BJ (cell line): ENCODE results near the gene EID3. TPM values are rescaled to one million over a fixed set of nuclear protein-coding genes. Genes with fewer than 3 reads are reported as not detected.
"Not testable (repeated sequence)": the region's sequence is repeated elsewhere in the genome, so short reads cannot be mapped to it uniquely, and the experiment has no call there.

Experiments
- CTCF ChIA-PET: fragments of 350-600 bp; formaldehyde crosslinking; extraction: SDS; loops from one replicate; lab custom pipeline; 2021; ENCODE audit warnings: antibody characterized with exemption, inconsistent platforms; lab: Yijun Ruan, JAX
- POLR2A ChIA-PET: fragments of 300-600 bp; sonication (Branson Sonifier 250); formaldehyde crosslinking; extraction: SDS; loops from one replicate; lab custom pipeline; 2021; ENCODE audit warnings: antibody characterized with exemption; lab: Charles Lee
- DNase-seq: peaks from one replicate; pipeline ENCODE4 v3.0.0-alpha.2; 2011; ENCODE audit warnings: low read depth
- H3K27me3 ChIP-seq: 2 replicates; pipeline ENCODE4 v1.6.0; 2011; ENCODE audit warnings: low read length; ENCODE audit not compliant: control insufficient read depth, insufficient read depth
- H3K36me3 ChIP-seq: 2 replicates; pipeline ENCODE4 v1.5.1; 2011; ENCODE audit warnings: low read length; ENCODE audit not compliant: control insufficient read depth, insufficient read depth
- H3K4me3 ChIP-seq: 2 replicates; pipeline ENCODE4 v1.5.1; 2011; ENCODE audit warnings: low read depth, mild to moderate bottlenecking, control low read depth, low read length
- CTCF ChIP-seq: IDR thresholded peaks from 2 replicates; pipeline ENCODE4 v1.5.1; 2011; ENCODE audit warnings: low read depth, mild to moderate bottlenecking, control low read depth, inconsistent platforms, low read length, moderate library complexity; ENCODE audit not compliant: insufficient read depth
- polyA plus RNA-seq: library from polyadenylated mRNA; depleted of rRNA; stranded (reverse); fragments of >200 nt; gene quantifications from 2 replicates; pipeline ENCODE4 v1.2.3, GENCODE V29; 2011

EID3 gene
- polyA plus RNA-seq, 1 experiment = 2.0 TPM

- CTCF ChIA-PET = interaction anchor here (0.6 kb wide), 1 partner anchor 62 kb away, joined by 3 read pairs; no protein-coding TSS in a partner anchor
Measured at GRCh38 chr12:104292872-104293794, 10.4 kb upstream of the EID3 start.

GRCh38 chr12:104294158-104294859 lies 9.2 kb upstream of the EID3 start:
- H3K36me3 ChIP-seq = peaks cover 16% of the 10 kb centered on the region
- CTCF ChIA-PET = interaction anchor here (1.4 kb wide), 1 partner anchor 90 kb away, joined by 3 read pairs; no protein-coding TSS in a partner anchor
- POLR2A ChIA-PET, H3K27me3 ChIP-seq, H3K4me3 ChIP-seq, DNase-seq: not testable (repeated sequence)
- peak; percentile 42 for TF ChIP-seq CTCF

More at GRCh38 chr12:104292872-104293794, 10.4 kb upstream of the EID3 start:
- H3K27me3 ChIP-seq = no peaks in the 10 kb centered on the region
- POLR2A ChIA-PET = no interaction called here
- TF ChIP-seq CTCF = no peak
- H3K4me3 ChIP-seq = no peak overlapping the region
- H3K36me3 ChIP-seq = peaks cover 16% of the 10 kb centered on the region
- no peak for DNase-seq

- H3K4me3 ChIP-seq = no peak overlapping the region
- ChIA-PET CTCF (interaction anchor here (1.1 to 1.4 kb wide), 2 partner anchors 91 to 95 kb away, joined by 3 read pairs; no protein-coding TSS in a partner anchor), POLR2A (interaction anchor here (0.6 kb wide), 1 partner anchor 11 kb away, joined by 3 read pairs; no protein-coding TSS in a partner anchor)
- peaks cover 16% of the 10 kb centered on the region for H3K36me3 ChIP-seq
- no peaks in the 10 kb centered on the region for H3K27me3 ChIP-seq
- TF ChIP-seq CTCF = no peak
- no peak for DNase-seq
Measured at GRCh38 chr12:104294927-104295668, 8.4 kb upstream of the EID3 start.

GRCh38 chr12:104295954-104296353 lies 7.6 kb upstream of the EID3 start:
- Histone ChIP-seq H3K36me3 (peaks cover 18% of the 10 kb centered on the region), H3K4me3 (no peak overlapping the region), H3K27me3 (no peaks in the 10 kb centered on the region)
- POLR2A ChIA-PET = no interaction called here
- DNase-seq = no peak
- CTCF ChIA-PET = interaction anchor here (1.1 kb wide), 1 partner anchor 96 kb away, joined by 3 read pairs; no protein-coding TSS in a partner anchor
- no peak for TF ChIP-seq CTCF
